ENCODE measurements around the gene SSH3. TPM values are rescaled to one million over a fixed set of nuclear protein-coding genes. Genes with fewer than 3 reads are reported as not detected.
A peak's percentile ranks its signal among the peaks of the same experiment; 100 is the strongest.

SSH3 gene
- polyA plus RNA-seq, 1 of the 3 experiments (the other 2 are of a cell fraction): 13.5 TPM

DNA sequence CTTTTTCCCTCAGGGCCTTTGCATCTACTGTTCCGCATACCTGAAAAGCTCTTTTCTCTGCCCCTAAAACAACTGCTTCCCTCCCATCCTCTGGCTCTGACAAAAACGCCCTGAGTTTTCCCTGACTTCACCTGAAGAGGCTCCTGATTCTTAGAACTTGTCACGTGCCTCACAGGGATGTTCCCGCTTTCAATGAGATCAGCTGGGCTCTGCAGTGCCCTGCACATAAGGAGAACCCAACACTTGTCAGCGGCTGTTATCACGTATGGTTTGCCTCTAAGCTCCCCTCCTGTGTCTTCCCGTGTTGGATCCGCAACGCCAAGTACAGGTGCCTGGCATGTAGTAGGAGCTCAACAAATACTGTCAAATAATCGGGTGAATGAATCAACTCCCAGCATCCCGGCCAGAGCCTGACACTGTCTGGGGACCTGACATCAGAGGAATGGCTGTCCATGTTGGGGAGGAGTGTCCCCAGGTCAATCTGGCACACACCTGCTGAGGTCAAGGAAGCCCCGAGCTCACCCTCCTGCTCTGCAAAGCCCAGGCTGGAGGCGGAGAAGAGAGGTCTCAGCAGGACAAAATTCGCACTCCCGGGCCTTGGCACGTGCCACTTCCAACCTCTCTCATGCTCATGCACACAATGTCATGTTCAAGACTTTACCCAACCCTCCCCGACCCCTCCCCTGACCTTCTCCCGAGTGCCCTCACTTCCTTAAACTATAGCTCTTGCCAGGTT is 41.2 kb upstream of the SSH3 start:
- Histone ChIP-seq H3K4me2 (peak overlapping the region; percentile 66; the same call in 1 of the 2 replicates), H3K4me3 (ENCODE audit: low read depth in 2 of 2, low read length in 1 of 2) (no peak overlapping the region), H3K9ac (no peak overlapping the region), H3K27ac (ENCODE audit: low read depth in 2 of 2, low read length in 1 of 2) (no peak overlapping the region), H3K79me2 (ENCODE audit: insufficient read depth) (peaks cover 6% of the 10 kb centered on the region), H3K4me1 (ENCODE audit: control insufficient read depth in 1 of 2, insufficient read depth in 2 of 2, low read depth in 1 of 2, low read length in 1 of 2) (peaks cover 9 to 21% of the 10 kb centered on the region in 2 experiments; a peak in 2 of 4 replicates), H3K36me3 (replicated peaks in 1 of 2; ENCODE audit: control insufficient read depth in 1 of 2, insufficient read depth in 2 of 2, low read length in 1 of 2) (peaks cover 5% of the 10 kb centered on the region in 2 experiments), H3K9me3 (no peaks in the 10 kb centered on the region), H3K27me3 (ENCODE audit: insufficient read depth) (no peaks in the 10 kb centered on the region), H2AFZ (ENCODE audit: low read depth) (0 out of 2 replicates have a peak overlapping the region, but pooled peaks have one; percentile 81), H3F3A (replicated peaks; ENCODE audit: insufficient read depth) (peaks cover 21% of the 10 kb centered on the region), H4K20me1 (ENCODE audit: insufficient read depth) (no peaks in the 10 kb centered on the region), H3K9me2 (no peaks in the 10 kb centered on the region)
- DNase-seq: no peak
- TF ChIP-seq, protein P1, sequence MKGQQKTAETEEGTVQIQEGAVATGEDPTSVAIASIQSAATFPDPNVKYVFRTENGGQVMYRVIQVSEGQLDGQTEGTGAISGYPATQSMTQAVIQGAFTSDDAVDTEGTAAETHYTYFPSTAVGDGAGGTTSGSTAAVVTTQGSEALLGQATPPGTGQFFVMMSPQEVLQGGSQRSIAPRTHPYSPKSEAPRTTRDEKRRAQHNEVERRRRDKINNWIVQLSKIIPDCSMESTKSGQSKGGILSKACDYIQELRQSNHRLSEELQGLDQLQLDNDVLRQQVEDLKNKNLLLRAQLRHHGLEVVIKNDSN (IDR thresholded peaks at IDR 0.05; ENCODE audit: borderline replicate concordance, low read depth): no peak
- TF ChIP-seq, protein P2, sequence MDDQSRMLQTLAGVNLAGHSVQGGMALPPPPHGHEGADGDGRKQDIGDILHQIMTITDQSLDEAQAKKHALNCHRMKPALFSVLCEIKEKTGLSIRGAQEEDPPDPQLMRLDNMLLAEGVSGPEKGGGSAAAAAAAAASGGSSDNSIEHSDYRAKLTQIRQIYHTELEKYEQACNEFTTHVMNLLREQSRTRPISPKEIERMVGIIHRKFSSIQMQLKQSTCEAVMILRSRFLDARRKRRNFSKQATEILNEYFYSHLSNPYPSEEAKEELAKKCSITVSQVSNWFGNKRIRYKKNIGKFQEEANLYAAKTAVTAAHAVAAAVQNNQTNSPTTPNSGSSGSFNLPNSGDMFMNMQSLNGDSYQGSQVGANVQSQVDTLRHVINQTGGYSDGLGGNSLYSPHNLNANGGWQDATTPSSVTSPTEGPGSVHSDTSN (IDR thresholded peaks at IDR 0.05): no peak
- no peak for TF ChIP-seq JUND (IDR thresholded peaks at IDR 0.05)
- no peak for TF ChIP-seq RCOR1 (IDR thresholded peaks at IDR 0.05; ENCODE audit: low read length)
- no peak for TF ChIP-seq ELF1 (IDR thresholded peaks at IDR 0.05)
- TF ChIP-seq ZBTB33 (IDR thresholded peaks at IDR 0.05; ENCODE audit: borderline replicate concordance, low read depth): no peak
- TF ChIP-seq SIN3A (IDR thresholded peaks at IDR 0.05; ENCODE audit: borderline replicate concordance, low read depth, low read length): no peak
- no peak for TF ChIP-seq NRF1 (IDR thresholded peaks at IDR 0.05; ENCODE audit: low read depth, low read length)
- TF ChIP-seq, protein P3, sequence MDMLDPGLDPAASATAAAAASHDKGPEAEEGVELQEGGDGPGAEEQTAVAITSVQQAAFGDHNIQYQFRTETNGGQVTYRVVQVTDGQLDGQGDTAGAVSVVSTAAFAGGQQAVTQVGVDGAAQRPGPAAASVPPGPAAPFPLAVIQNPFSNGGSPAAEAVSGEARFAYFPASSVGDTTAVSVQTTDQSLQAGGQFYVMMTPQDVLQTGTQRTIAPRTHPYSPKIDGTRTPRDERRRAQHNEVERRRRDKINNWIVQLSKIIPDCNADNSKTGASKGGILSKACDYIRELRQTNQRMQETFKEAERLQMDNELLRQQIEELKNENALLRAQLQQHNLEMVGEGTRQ (IDR thresholded peaks at IDR 0.05; ENCODE audit: borderline replicate concordance, low read depth, low read length): no peak
- TF ChIP-seq FOSL2 (IDR thresholded peaks at IDR 0.05; ENCODE audit: borderline replicate concordance, low read depth): no peak
- no peak for TF ChIP-seq EP300 (IDR thresholded peaks at IDR 0.05; ENCODE audit: borderline replicate concordance in 1 of 2, low read depth in 1 of 2, low read length in 1 of 2)
- CTCF ChIA-PET: interaction anchor here (0.6 to 10.0 kb wide), 62 partner anchors 8 to 717 kb away, joined by 3 to 274 read pairs (median 5); partner anchors contain the start of genes ANKRD13D, CLCF1, POLD4 and RAD9A
- 62% methylated on average over 18 of the region's 18 CpGs for WGBS (ENCODE audit: low lambda C conversion rate)
- POLR2A ChIA-PET: interaction anchor here (0.6 to 3.2 kb wide), 5 partner anchors 9 to 200 kb away, joined by 3 to 19 read pairs (median 3); partner anchors contain the start of genes ANKRD13D and RAD9A
